Measurements from ENCODE around the gene IL33. TPM values are rescaled to one million over a fixed set of nuclear protein-coding genes. Genes with fewer than 3 reads are reported as not detected.

Gene IL33
- total RNA-seq, 1 donor: under 0.01 TPM

DNA sequence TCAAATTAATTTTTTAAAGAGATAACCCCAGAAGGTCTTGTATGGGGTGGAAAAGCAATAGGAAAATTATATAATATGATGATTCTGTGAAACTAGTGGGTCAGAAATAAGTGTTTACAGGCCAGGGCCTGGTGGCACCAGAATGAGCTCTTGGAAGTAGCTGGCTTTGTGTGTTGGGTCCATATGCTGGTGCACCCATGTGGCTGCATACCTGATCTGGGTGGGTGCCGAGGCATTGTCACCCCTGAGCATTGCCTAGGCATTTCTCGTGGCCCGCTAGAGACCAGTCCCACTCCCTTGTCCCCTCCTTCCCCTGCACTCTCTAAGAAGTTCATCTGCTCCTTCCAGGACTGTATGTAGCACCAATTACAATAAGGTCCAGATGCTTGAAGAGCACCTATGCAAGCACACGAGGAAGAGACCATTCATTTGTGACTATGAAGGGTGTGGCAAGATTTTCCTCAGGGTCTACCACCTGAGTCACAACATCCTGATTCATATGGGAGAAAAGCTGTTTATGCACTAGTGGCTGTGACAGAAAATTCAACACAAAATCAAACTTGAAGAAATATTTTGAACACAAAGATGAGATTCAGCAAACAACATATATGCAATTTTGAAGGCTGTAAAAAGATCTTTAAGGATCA is 19.8 kb upstream of the IL33 start:
- Histone ChIP-seq H2AFZ (ENCODE audit: low read length) (no peak overlapping the region), H3K4me1 (ENCODE audit: insufficient read depth, low read length) (no peaks in the 10 kb centered on the region), H3K4me3 (ENCODE audit: insufficient read depth, low read length) (no peak overlapping the region), H3K27ac (ENCODE audit: low read depth, low read length) (no peak overlapping the region), H3K36me3 (ENCODE audit: insufficient read depth, low read length) (no peaks in the 10 kb centered on the region), H4K20me1 (ENCODE audit: insufficient read depth, low read length) (no peaks in the 10 kb centered on the region), H3K79me2 (ENCODE audit: insufficient read depth, low read length) (no peaks in the 10 kb centered on the region), H3K4me2 (ENCODE audit: insufficient read depth, low read length) (no peak overlapping the region), H3K9me3 (ENCODE audit: low read depth, low read length) (no peaks in the 10 kb centered on the region), H3K27me3 (ENCODE audit: insufficient read depth, low read length) (peaks cover 5% of the 10 kb centered on the region)
- TF ChIP-seq CTCF (IDR thresholded peaks at IDR 0.05; ENCODE audit: extremely low read depth, low read depth, low read length): no peak
- DNase-seq (ENCODE audit: insufficient read length, low spot score, missing footprints): no peak

DNA sequence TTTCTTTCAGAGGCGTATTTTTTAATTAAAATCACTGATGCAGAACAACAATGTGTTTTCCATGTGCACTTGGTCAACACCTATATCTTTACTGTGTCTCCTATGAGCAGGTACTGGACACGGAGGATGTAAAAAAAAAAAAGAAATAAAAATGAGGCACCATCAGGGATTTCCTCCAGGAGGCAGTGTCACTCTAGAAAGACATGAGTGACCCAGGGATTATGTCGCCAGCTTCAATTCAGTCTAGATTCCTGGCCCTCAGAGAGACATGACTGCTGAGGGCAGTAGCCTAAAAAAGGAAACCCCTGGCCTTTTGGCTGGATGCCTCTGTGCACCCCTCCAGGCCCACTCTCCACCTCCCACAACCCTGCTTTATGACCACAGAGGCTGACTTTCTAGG is 18.3 kb upstream of the IL33 start:
- Histone ChIP-seq H3K9me3 (ENCODE audit: low read depth, low read length) (no peaks in the 10 kb centered on the region), H2AFZ (ENCODE audit: low read length) (no peak overlapping the region), H4K20me1 (ENCODE audit: insufficient read depth, low read length) (no peaks in the 10 kb centered on the region), H3K4me1 (ENCODE audit: insufficient read depth, low read length) (no peaks in the 10 kb centered on the region), H3K4me2 (ENCODE audit: insufficient read depth, low read length) (no peak overlapping the region), H3K27ac (ENCODE audit: low read depth, low read length) (no peak overlapping the region), H3K4me3 (ENCODE audit: insufficient read depth, low read length) (no peak overlapping the region), H3K36me3 (ENCODE audit: insufficient read depth, low read length) (no peaks in the 10 kb centered on the region), H3K27me3 (ENCODE audit: insufficient read depth, low read length) (peaks cover 2% of the 10 kb centered on the region), H3K79me2 (ENCODE audit: insufficient read depth, low read length) (no peaks in the 10 kb centered on the region)
- DNase-seq (ENCODE audit: insufficient read length, low spot score, missing footprints): no peak
- TF ChIP-seq CTCF (IDR thresholded peaks at IDR 0.05; ENCODE audit: extremely low read depth, low read depth, low read length): peak; percentile 61

- no peak overlapping the region for H3K4me2 ChIP-seq (ENCODE audit: insufficient read depth, low read length)
- TF ChIP-seq CTCF (IDR thresholded peaks at IDR 0.05; ENCODE audit: extremely low read depth, low read depth, low read length): no peak
Observed at GRCh38 chr9:6198251-6198650, 17.4 kb upstream of the IL33 start.

DNA sequence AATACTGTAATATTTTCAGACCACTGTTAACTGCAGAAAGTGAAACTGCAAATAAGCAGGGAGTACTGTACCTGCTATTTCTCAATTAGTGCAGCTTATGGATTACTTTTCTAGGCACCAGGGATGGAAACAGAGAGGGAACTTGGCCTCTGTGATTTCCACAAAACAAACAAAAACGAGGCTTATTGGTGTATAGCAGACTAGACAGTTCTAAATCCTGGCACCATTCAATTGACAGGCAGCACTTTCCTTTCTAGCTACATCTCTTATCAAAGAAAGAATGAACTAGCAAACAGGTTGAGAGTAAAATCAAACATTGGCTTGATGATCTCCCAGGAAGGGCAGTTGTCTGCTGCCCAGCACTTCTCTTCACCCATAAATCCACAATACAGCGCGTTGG is 16.0 kb upstream of the IL33 start:
- no peak for TF ChIP-seq CTCF (IDR thresholded peaks at IDR 0.05; ENCODE audit: extremely low read depth, low read depth, low read length)
- DNase-seq (ENCODE audit: insufficient read length, low spot score, missing footprints): no peak

More at GRCh38 chr9:6198251-6198650, 17.4 kb upstream of the IL33 start:
- no peak overlapping the region for H2AFZ ChIP-seq (ENCODE audit: low read length)
- no peak overlapping the region for H3K4me3 ChIP-seq (ENCODE audit: insufficient read depth, low read length)
- no peak overlapping the region for H3K27ac ChIP-seq (ENCODE audit: low read depth, low read length)
- no peak for DNase-seq (ENCODE audit: insufficient read length, low spot score, missing footprints)
- no peaks in the 10 kb centered on the region for H3K27me3 ChIP-seq (ENCODE audit: insufficient read depth, low read length)
- H3K9me3 ChIP-seq (ENCODE audit: low read depth, low read length): no peaks in the 10 kb centered on the region
- no peaks in the 10 kb centered on the region for H4K20me1 ChIP-seq (ENCODE audit: insufficient read depth, low read length)
- no peaks in the 10 kb centered on the region for H3K4me1 ChIP-seq (ENCODE audit: insufficient read depth, low read length)
- H3K79me2 ChIP-seq (ENCODE audit: insufficient read depth, low read length): no peaks in the 10 kb centered on the region
- H3K36me3 ChIP-seq (ENCODE audit: insufficient read depth, low read length): no peaks in the 10 kb centered on the region

More for the DNA sequence above, 16.0 kb upstream of the IL33 start:
- Histone ChIP-seq H2AFZ (ENCODE audit: low read length) (no peak overlapping the region), H3K4me3 (ENCODE audit: insufficient read depth, low read length) (no peak overlapping the region), H3K36me3 (ENCODE audit: insufficient read depth, low read length) (no peaks in the 10 kb centered on the region), H3K4me2 (ENCODE audit: insufficient read depth, low read length) (no peak overlapping the region), H4K20me1 (ENCODE audit: insufficient read depth, low read length) (no peaks in the 10 kb centered on the region), H3K27me3 (ENCODE audit: insufficient read depth, low read length) (no peaks in the 10 kb centered on the region), H3K9me3 (ENCODE audit: low read depth, low read length) (no peaks in the 10 kb centered on the region), H3K79me2 (ENCODE audit: insufficient read depth, low read length) (no peaks in the 10 kb centered on the region), H3K4me1 (ENCODE audit: insufficient read depth, low read length) (no peaks in the 10 kb centered on the region), H3K27ac (ENCODE audit: low read depth, low read length) (no peak overlapping the region)
